Right lung (tissue), 5 donors: ENCODE data around the gene GADL1. TPM values are rescaled to one million over a fixed set of nuclear protein-coding genes. Genes with fewer than 3 reads are reported as not detected.
A peak's percentile ranks its signal among the peaks of the same experiment; 100 is the strongest.

Experiments used
- DNase-seq, 2 donors: peaks; one replicate each; pipeline ENCODE4 v3.0.0-alpha.2; 2013
- polyA plus RNA-seq, 5 donors: library from polyadenylated mRNA; unstranded; fragments of 120-200 nt; gene quantifications; one replicate each; pipeline versions ENCODE4 v1.2.1 to v1.2.3, GENCODE V29; 2013; ENCODE audit warnings: inconsistent platforms in 1 of 5, low replicate concordance in 1 of 5; ENCODE audit not compliant: insufficient read length in 5 of 5, insufficient read depth in 1 of 5

The GADL1 gene
- polyA plus RNA-seq, 5 donors: 0.88 to 2.7 (median 1.1) TPM

DNA sequence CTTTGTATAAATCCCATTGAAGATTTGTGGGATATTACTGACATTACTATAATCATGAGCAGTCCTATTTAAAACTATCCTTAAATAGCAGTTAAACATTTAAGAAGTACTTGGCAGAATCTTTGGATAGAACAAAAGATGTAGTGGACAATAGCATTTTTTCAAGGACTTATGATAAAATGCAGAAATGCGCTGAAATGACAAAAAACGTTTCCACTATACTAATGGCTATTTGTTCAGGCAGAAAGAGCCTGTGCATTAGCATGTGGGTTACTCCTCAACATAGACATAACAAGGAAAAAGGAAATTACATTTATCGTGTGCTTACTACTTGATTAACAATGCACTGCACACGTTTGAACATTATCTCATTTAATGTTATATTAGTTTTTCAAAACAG is 80.7 kb downstream of the GADL1 start:
- DNase-seq: no peak

DNA sequence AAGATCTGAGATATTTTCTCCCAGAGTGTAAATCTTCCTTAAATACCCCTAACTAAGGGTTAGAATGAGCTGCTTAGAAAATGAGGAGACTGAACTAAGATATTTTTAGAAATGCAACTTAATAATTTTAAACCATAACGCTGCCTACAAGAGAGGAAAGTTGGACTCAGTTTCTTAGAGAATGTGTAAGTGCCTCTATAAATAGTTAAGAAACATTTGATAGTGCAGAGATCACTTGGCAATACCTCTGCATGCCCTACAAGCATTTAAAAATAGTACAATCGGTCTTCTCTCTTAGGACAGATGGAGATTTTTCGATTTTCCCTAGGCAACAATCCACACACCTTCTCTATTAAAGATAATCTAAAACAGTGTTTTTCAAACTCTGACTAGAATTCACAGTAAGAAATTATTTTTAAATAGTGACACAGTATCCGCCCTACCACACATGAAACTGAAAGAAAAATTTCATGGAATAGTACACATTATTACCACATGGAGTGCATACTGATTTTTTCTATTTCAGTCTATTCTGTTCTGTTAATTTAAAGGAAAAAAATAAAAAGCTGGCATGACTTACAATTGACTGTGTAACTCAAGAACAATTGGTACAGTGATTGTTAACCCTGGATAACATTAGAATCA is 83.2 kb downstream of the GADL1 start:
- DNase-seq: peak; percentile 29 to 31

DNA sequence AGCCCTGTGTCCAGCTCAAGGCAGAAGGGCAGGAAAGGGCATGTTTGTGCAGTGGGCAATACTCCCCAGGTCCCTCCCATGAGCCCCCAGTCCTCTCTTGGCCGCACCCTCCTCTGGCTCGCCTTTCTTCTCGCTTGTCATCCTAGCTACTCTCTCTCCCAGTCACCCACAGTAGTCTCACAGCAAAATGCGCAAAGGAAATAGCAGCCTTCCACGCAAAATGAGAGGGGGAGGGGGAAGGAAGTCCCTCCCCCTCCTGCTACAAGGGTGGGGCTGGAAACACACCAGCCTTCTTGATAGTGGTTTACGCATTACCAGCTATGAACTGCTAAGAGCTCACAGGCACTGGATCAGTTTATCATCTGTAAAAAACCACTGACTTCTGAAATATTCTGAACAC is 83.8 kb downstream of the GADL1 start:
- peak; percentile 32 to 38 for DNase-seq

DNA sequence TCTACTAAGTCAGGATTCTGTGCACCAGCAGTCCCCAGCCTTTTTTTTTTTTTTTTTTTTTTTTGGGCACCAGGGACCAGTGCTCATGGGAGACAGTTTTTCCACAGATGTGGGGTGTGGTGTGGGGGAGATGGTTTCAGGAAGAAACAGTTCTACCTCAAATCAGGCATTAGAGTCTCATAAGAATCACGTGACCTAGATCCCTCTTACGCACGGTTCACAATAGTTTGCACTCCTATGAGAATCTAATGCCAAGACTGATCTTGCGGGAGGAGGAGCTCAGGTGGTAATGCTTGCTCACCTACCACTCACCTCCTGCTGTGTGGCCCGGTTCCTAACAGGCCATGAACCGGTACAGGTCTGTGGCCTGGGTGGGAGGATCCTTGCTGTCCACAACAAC is 88.8 kb downstream of the GADL1 start:
- no peak for DNase-seq

DNA sequence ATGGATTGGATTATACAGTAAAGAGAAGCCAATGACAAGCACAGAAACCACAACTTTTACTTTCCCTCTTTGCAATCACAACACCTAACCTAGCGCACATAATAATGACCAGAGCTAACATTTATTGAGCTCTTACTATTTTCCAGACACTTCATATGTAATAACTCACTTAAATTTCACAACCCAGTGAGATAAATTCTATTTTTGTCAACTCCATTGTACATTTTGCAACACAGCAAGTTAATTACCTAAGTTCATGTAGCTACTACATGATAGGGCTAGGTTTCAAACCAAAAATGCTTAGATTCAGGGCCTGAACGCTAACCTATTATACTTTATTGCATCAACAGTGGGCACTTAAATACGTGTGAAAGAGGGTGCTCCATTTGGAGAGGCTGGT is 89.5 kb downstream of the GADL1 start:
- DNase-seq: no peak

DNA sequence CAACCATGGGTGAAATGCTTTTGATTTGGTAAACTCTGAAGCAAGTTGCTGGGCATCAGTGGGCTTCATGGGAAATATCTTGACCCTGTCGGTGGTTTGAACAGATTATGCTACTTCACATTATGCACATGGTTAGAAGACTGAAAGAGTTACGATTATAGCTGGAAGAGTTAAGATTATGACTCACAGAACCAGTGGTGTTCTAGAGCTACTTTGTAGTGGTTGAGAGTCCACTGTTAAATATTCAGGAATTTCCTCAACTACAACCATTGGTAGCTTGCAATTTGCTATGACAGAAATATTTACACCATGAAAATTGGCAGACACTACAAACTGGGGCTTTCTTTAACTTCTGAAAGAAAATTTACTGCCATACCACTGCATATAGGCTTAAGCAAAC is 99.3 kb downstream of the GADL1 start:
- DNase-seq: no peak

DNA sequence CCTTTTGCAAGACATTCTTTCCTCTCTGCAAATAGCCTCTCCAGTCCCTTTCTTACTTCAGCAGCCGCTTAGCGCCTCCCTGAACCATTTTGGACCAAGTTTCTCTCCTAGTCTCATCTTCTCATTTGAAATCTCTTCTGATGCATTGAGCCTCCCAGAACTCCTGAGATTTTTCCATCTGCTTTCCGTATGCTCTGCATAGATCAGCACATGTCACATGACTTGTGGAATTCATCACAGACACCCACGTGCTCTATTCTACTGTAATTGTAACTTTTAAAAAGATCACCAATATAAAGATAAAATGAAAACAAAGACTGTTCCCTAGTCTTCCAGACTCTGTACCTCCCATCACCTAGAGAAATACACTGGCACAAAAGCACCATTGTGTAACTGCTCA is 100.7 kb downstream of the GADL1 start:
- no peak for DNase-seq

DNA sequence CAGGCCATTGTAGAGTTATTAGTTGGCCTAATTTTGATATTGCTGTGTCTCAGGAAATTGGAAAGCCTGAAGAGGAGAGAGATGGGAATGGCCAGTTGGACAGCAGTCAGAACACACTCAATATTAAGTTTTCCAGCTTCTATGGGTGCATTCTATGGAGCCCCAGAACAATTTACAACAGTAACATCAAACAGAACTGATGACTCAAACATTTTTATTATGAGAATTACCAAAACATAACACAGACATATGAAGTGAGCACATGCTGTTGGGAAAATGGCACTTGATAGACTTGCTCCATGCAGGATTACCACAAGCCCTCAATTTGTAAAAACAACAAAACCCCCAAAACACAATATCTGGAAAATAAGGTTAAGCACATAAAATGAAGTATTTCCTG is 104.3 kb downstream of the GADL1 start:
- DNase-seq: no peak

DNA sequence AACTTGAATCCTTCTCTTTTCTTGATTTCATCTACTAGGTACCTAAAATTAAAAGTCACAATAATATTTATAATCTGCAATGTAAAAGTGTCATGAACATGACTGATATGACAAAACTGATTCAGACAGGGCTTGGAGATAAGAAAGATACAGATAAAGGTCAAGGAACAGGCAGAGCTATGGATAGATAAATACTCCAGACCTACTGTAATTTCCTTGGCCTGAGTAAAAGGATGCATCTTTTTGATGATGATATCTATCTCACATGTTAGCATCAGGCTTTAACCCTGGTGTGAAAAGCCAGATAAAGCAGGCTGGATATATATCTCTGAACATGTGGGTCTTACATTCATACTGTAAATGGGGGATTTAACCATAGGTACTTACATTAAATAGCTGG is 108.1 kb downstream of the GADL1 start:
- no peak for DNase-seq

DNA sequence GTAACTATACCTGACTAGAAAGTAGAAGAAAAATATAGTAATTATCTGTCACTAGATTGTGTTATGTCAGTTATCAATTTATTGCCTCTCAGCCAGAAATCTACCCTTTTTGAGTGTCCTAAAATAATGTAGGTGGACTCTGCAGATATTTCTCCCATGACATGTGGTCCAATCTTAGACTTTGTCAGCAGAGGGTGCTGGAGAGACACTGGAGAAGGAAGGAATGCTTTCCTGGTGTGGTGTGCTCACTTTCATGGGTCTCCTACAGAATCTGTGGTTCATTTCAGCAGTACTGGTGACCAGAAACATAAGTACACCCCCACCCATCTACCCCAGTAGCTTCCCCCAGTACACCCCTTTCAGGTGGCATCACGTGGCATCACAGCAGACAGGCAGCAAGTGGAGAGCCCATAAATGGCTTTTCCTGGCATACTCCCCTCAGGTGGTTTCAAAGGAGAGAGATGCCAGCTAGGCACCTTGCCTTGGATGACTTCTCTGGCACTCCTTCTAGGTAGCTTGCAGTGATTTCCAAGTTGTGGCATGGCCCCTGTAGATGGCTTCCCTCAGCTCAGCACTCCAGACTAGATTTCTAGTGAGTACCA is 114.7 kb downstream of the GADL1 start:
- DNase-seq: no peak

DNA sequence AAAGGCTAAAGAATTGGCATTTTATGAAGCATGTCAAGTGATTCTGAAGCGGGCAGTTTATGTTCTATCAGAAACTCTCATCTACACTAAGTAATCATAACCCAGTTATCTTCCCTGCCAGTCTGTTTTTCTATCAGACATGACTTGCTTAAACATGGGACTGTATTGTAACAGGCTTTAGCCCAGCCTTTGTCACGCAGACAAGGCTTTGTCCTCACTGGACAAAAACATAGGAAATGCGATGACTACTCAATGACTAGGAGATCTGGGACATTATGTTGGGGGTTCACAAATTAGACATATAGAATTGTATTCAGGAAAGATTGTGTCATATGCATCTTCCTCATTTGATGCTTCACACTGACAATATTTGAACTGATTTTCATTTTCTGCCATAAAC is 115.5 kb downstream of the GADL1 start:
- no peak for DNase-seq

DNA sequence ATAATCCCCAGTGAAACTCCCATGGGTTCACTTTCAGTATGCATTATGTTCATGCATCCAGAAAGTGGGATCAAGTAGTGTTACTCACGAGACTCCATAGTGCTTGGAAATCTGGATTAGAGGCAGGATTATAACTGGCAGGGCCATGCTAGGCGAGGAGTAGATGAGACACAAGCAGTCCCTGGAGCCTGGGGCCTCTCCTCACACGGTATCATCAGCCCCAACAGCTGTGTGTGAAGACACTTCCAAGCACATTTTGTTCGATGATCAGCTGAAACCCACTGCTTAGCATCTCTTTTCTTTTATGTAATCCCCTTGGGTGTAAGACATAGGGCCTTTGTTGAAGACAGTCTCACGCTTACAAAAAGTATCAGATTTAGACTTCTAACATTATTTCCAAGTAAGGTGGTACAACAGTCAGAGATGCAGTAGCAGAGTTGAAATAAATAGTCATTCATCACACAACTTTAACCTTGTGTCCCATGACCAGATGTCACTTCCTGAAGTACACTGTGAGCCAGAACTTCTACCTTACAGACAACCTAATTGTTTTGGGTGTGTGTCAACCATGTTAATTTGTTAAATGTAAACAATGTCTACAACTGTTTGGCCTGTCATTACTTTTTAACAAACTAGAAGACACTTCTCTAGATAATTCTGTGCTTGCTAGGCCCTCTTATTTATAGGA is 116.9 kb downstream of the GADL1 start:
- DNase-seq: no peak

DNA sequence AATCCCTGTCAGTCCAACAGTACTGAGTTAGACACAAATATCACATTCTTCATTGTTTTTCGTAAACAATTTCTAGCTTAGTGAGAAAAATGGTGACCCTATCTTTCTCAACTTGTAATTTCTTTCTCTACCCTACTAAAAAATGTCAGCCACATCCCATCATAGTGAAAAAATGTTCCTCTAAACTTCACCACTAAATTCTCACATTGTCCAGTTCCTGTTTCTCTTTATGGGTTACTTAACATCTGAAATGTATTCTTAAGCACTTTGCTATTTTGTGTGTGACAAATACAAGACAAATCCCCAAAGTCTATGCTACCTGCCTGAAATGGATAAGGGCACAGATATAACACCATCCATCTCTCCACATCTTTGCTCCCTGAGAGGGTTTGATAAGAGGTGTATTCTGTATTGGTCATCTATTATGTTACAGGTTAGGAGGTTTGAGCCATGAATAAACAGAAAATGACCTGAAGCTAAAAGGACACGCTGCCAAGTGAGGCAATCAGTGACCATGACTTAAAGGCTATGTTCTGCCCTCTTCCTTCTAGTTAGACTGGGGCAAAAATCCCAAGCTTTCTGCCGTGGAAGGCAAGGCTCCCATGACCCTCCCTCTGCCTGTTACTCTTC is 118.2 kb downstream of the GADL1 start:
- no peak for DNase-seq

DNA sequence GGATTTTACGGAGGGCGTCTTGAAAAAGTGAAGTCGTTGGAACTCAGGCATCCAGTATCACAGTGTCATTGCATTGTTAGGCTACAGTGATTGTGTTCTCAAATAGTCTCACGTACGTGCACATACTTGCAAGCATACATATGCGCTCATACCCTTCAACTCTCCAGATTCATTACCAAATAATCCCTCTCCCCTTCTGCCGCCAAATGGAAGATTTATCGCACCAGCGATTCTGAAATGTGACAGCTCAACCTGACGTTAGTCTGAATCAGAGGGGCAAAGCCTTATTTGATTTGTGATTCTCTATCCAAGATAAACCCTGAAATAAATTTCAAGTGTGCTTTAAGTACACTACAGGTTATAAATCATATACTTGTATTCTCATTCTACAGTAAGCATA is 119.4 kb downstream of the GADL1 start:
- no peak for DNase-seq

DNA sequence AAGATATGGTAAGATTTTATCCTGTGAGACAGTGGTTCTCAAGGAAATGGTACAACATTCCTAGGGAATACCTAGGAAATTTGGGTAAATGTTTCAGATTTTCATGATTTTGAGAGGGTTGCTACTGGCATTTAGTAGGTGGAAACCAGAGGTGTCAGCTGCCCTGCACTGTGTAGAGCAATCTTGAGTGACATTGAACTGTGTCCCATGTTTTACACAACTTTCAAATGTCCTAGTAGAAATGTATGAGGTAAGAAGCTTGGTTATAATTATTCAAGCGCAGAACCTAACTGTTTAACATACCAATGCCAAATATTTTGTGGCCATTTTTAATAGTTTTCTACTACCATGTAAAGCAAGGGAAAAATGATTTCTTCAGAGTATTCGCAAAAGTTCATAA is 120.4 kb downstream of the GADL1 start:
- no peak for DNase-seq

DNA sequence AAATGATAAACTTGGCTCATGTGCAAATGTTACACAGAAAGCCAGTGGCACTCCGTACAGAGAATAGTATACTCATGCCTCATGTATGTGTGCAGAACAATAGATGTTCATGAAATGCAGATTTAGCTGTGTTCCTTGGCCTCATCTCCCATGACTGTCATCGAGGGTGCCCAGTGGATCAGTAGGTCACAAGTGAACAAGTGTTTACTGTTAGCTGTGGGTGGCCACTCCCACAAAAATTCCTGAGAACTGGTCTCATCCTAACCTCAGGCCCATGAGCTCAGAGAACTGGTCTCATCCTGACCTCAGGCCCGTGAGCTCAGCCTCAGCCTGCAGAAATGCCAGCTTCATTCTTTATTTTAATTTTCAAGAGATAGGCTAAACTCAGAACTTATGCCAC is 124.1 kb downstream of the GADL1 start:
- no peak for DNase-seq

DNA sequence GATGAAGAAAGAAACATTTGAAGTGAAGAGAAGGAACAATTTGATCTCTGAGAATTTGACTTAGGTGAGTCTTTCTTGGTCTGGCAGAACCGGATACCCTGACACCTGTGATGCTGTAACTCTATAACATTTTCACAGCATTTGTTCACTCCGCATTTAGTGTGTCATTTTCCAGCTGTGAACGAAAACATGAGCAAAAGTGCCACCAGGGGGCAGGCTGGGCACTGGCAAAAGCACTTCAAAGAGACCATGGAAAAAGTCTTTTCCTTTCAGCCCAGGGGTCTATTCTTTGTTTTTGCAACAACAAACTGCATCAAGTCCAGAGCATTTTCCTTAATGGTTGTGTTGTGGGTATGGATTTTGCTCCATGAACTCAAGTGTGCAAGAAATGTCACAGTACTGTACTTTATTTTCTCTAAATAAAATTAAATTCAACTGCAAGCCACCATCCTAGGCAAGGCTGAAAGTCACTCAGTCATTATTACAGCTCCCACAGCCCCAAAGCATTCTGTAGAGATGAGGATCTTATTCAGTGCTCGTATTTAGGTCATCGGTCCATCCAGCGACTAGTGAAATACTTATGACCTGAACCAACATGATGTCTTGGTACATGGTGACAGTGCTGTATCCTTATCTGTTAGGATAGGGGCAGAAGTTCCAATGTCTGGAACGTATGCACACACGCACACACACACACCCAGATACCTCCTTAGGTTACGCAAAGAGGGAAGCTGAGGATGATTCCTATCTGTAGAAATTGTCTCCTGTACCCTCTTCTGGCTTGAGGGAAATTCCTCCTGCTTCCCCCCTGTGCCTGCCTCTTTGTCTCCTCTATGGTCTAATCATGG is 125.5 kb downstream of the GADL1 start:
- peak; percentile 60 to 75 for DNase-seq

DNA sequence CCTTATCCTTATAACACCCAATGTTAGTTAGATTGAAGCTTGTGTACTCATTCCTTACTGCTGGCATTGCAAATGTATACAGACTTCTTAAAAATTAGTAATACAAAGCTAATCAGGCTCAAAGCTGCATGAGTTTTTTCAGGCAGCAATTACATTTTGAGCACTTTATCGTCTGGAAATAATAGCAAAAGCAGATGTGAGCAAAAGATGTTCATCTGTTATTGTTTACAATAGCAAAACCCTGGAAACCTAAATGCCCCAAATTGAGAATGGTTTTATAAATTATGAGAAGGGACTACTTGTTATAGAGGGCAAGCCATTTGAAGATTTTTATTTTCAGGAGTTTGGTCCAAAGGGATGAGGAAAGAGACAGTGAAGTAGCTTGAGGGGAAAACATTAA is 126.4 kb downstream of the GADL1 start:
- peak in 1 of 2 donors; percentile 38 for DNase-seq

DNA sequence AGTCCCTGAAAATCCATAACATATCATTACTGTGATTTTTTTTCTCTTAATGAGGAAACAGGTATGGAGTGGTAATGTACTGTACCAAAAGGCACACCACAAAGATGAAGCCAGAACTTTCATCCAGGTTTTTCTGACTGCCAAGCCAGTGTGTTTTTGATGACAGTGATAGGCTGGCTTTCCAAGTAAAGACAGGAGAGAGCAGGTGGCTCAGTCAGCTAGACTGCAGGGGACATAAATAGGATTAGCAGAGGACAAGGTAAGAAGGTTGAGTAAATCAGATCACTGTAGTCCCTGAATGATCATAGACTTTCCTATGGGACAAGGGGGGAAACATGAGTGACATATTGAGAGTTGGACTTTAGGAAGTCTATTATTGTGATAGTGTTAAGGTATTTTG is 127.9 kb downstream of the GADL1 start:
- DNase-seq: no peak

DNA sequence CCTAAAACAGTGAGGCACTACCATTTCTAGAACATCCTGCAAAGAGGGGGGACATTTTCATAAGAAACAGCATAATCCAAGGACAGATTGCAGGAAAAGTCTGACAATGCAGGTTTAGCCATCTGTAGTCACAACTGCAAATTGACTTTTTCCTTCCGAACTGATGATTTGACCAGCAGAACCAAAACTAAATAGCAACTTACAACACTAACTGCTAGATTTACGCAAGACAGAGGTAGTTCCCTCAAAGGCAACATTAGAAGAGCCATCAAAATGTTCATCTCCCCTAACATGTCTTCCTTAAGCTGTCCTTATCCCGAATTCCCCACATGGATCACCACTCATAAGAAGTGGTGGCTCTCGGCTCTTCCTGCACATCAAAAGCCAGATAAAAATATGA is 129.6 kb downstream of the GADL1 start:
- DNase-seq: no peak

DNA sequence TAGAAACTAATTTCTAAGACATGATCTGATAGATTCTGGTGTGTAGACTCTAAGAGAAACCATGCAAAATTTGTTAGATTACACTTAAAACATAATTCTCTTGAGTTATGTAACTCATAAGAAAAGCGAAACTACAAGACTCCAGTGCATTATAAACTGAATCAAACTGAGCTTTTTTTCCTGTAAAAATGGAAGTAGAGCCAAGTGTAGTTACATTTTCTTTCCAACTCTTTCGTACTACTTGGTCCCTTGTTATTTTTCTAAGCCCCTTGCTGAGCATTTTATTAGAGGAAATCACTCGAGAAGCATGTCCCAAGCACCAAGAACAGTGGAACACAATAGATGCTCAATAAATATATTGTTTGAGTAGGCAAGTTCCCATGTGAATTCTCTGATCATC is 130.2 kb downstream of the GADL1 start:
- no peak for DNase-seq

DNA sequence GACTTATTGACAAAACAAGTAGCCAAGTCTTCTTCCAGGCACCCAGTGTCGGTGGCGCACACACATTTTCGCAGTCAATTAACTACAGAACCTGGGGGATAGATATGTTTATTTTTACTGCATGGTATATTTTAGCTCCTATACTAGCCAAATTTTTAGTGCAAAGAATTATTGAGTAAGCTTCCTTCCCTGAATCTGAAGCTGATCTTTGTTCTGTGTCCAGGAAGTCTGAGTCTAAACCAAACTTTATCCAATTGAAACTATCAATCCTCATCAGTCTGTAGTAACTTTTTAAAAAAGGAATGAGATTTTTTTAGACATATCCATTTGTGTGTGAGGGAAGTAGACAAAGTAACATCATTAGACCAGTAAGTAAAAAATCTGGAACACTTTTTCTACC is 133.1 kb downstream of the GADL1 start:
- no peak for DNase-seq
